ENCODE data around the gene METTL26. TPM values are rescaled to one million over a fixed set of nuclear protein-coding genes. Genes with fewer than 3 reads are reported as not detected.

The METTL26 gene
- total RNA-seq, 1 experiment from 2014 or later: 115 TPM

DNA sequence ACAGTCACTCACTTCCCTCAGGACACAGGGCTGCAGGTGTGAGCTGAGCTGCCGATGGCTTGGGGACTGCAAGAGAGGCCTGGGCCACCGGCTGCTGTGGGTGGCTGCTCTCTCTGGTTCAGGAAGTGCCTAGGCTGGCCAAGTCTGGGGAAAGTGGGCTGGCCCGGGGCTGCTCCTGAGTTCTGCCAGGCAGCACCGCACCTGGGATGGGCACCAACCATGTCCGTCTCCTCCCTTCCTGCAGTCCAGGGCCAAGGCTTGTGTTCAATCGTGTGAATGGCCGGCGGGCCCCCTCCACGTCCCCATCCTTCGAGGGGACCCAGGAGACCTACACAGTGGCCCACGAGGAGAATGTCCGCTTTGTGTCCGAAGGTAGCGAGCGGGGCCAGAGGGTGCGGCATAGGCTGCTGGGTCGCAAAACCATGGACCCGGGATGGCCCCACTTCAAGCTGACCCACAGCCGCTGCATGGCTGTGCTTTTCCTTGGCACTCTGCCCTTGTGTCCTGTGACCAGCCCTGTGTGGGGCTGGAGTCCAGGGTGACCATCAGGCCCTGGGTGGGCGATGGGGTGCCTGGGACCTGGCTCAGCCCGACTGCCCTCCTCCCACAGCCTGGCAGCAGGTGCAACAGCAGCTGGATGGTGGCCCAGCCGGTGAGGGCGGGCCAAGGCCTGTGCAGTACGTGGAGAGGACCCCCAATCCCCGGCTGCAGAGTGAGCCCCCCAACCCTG, 11.2 kb upstream of the METTL26 start:
- H3K27me3 Mint-ChIP-seq (ENCODE audit: low read depth): no peaks in the 10 kb centered on the region
- no peaks in the 10 kb centered on the region for H3K9me3 Mint-ChIP-seq
- DNase-seq (ENCODE audit: low spot score): no peak
- ChIA-PET POLR2A (interaction anchor here (0.5 to 2.3 kb wide), 3 partner anchors 9 to 265 kb away, joined by 4 to 7 read pairs (median 7); partner anchors contain the start of gene METTL26), CTCF (interaction anchor here (0.6 to 6.4 kb wide), 31 partner anchors 10 to 277 kb away, joined by 3 to 54 read pairs (median 5); partner anchors contain the start of genes ANTKMT, CIAO3, DECR2 and METTL26)
- no peak for ATAC-seq
- no peak overlapping the region for H3K27ac Mint-ChIP-seq
- TF ChIP-seq NFATC4 (CRISPR knock-in tag; IDR thresholded peaks at IDR 0.05) (0 out of 2 replicates have a peak, but pooled peaks have one; percentile 15), SP1 (CRISPR knock-in tag; conservative IDR thresholded peaks at IDR 0.05) (no peak)
- TF ChIP-seq, protein P1, sequence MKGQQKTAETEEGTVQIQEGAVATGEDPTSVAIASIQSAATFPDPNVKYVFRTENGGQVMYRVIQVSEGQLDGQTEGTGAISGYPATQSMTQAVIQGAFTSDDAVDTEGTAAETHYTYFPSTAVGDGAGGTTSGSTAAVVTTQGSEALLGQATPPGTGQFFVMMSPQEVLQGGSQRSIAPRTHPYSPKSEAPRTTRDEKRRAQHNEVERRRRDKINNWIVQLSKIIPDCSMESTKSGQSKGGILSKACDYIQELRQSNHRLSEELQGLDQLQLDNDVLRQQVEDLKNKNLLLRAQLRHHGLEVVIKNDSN (CRISPR knock-in tag; IDR thresholded peaks at IDR 0.05): no peak
- TF ChIP-seq, protein P2, sequence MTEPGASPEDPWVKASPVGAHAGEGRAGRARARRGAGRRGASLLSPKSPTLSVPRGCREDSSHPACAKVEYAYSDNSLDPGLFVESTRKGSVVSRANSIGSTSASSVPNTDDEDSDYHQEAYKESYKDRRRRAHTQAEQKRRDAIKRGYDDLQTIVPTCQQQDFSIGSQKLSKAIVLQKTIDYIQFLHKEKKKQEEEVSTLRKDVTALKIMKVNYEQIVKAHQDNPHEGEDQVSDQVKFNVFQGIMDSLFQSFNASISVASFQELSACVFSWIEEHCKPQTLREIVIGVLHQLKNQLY (CRISPR knock-in tag; IDR thresholded peaks at IDR 0.05): 0 out of 2 replicates have a peak, but pooled peaks have one; percentile 18
- TF ChIP-seq, protein P3, sequence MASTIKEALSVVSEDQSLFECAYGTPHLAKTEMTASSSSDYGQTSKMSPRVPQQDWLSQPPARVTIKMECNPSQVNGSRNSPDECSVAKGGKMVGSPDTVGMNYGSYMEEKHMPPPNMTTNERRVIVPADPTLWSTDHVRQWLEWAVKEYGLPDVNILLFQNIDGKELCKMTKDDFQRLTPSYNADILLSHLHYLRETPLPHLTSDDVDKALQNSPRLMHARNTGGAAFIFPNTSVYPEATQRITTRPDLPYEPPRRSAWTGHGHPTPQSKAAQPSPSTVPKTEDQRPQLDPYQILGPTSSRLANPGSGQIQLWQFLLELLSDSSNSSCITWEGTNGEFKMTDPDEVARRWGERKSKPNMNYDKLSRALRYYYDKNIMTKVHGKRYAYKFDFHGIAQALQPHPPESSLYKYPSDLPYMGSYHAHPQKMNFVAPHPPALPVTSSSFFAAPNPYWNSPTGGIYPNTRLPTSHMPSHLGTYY (CRISPR knock-in tag; IDR thresholded peaks at IDR 0.05): no peak
- H3K36me3 Mint-ChIP-seq: no peaks in the 10 kb centered on the region
- H3K4me1 Mint-ChIP-seq: peaks cover 10% of the 10 kb centered on the region; the same call in 1 of the 2 replicates
- H3K4me3 Mint-ChIP-seq: no peak overlapping the region

DNA sequence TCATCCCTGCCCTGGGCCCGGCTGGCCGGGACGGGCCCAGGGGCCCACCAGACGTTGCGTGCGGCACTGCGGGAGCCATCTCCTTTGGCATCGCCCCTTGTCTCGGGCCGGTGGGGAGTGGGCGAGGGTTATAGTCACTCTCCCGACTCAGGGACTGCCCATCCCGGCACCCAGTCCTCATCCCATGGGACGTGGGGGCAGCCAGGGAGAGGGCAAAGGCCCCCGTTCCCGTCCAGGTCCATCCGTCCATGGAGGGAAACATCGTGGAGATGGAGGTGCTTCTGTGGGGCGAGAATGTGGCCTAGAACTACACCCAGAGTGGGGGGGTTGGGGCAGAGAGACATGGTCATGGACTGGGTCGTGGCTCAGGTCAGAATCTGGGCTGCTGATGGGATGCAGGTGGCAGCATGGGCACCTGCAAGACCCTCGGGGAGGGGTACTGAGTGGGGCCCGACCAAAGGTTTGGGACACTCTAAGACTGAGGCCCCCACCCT, 10.6 kb upstream of the METTL26 start:
- Mint-ChIP-seq H3K9me3 (no peaks in the 10 kb centered on the region), H3K4me1 (peaks cover 10% of the 10 kb centered on the region; the same call in 1 of the 2 replicates), H3K27me3 (ENCODE audit: low read depth) (no peaks in the 10 kb centered on the region), H3K4me3 (no peak overlapping the region), H3K27ac (no peak overlapping the region), H3K36me3 (no peaks in the 10 kb centered on the region)
- no peak for DNase-seq (ENCODE audit: low spot score)
- TF ChIP-seq MXD4 (CRISPR knock-in tag; IDR thresholded peaks at IDR 0.05; ENCODE audit: borderline replicate concordance) (no peak), ESRRA (CRISPR knock-in tag; IDR thresholded peaks at IDR 0.05; ENCODE audit: borderline replicate concordance) (no peak), NFATC4 (CRISPR knock-in tag; IDR thresholded peaks at IDR 0.05) (no peak), PRRX2 (CRISPR knock-in tag; IDR thresholded peaks at IDR 0.05) (no peak), ZNF232 (CRISPR knock-in tag; IDR thresholded peaks at IDR 0.05) (no peak), GRHL2 (CRISPR knock-in tag; IDR thresholded peaks at IDR 0.05; ENCODE audit: insufficient replicate concordance, severe bottlenecking) (no peak), SOX15 (CRISPR knock-in tag; IDR thresholded peaks at IDR 0.05) (no peak), TEAD1 (CRISPR knock-in tag; IDR thresholded peaks at IDR 0.05) (no peak)
- TF ChIP-seq, protein P4, sequence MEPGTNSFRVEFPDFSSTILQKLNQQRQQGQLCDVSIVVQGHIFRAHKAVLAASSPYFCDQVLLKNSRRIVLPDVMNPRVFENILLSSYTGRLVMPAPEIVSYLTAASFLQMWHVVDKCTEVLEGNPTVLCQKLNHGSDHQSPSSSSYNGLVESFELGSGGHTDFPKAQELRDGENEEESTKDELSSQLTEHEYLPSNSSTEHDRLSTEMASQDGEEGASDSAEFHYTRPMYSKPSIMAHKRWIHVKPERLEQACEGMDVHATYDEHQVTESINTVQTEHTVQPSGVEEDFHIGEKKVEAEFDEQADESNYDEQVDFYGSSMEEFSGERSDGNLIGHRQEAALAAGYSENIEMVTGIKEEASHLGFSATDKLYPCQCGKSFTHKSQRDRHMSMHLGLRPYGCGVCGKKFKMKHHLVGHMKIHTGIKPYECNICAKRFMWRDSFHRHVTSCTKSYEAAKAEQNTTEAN (CRISPR knock-in tag; IDR thresholded peaks at IDR 0.05): no peak
- TF ChIP-seq, protein P5, sequence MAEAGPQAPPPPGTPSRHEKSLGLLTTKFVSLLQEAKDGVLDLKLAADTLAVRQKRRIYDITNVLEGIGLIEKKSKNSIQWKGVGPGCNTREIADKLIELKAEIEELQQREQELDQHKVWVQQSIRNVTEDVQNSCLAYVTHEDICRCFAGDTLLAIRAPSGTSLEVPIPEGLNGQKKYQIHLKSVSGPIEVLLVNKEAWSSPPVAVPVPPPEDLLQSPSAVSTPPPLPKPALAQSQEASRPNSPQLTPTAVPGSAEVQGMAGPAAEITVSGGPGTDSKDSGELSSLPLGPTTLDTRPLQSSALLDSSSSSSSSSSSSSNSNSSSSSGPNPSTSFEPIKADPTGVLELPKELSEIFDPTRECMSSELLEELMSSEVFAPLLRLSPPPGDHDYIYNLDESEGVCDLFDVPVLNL (CRISPR knock-in tag; IDR thresholded peaks at IDR 0.05; ENCODE audit: borderline replicate concordance, low read depth): no peak
- TF ChIP-seq, protein P6, sequence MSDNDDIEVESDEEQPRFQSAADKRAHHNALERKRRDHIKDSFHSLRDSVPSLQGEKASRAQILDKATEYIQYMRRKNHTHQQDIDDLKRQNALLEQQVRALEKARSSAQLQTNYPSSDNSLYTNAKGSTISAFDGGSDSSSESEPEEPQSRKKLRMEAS (CRISPR knock-in tag; IDR thresholded peaks at IDR 0.05): no peak
- POLR2A ChIA-PET: interaction anchor here (2.3 kb wide), 1 partner anchor 10 kb away, joined by 7 read pairs; the partner anchor contains the start of gene METTL26
- no peak for ATAC-seq
- CTCF ChIA-PET: interaction anchor here (1.8 to 6.4 kb wide), 4 partner anchors 9 to 94 kb away, joined by 4 to 54 read pairs (median 21); partner anchors contain the start of genes CIAO3 and METTL26

Data from WTC11 (cell line).